HFFc6 (cell line): ENCODE measurements around the gene KANK3. TPM values are rescaled to one million over a fixed set of nuclear protein-coding genes. Genes with fewer than 3 reads are reported as not detected.

ENCODE experiments used
- DNase-seq: peaks from one replicate; pipeline ENCODE4 v3.0.0-alpha.2; 2018
- H3K27ac Mint-ChIP-seq: 2 replicates; pipeline ENCODE4 v1.8.0; 2020; ENCODE audit warnings: mild to moderate bottlenecking, mixed read lengths
- H3K27me3 Mint-ChIP-seq: 2 replicates; pipeline ENCODE4 v1.8.0; 2021; ENCODE audit warnings: mild to moderate bottlenecking, moderate library complexity, mixed read lengths; ENCODE audit not compliant: insufficient read depth
- H3K36me3 Mint-ChIP-seq: 2 replicates; pipeline ENCODE4 v1.8.0; 2021; ENCODE audit warnings: low read depth, mixed read lengths
- H3K4me1 Mint-ChIP-seq: 2 replicates; pipeline ENCODE4 v1.8.0; 2020; ENCODE audit warnings: low read depth, mixed read lengths
- H3K4me3 Mint-ChIP-seq: 2 replicates; pipeline ENCODE4 v1.8.0; 2020; ENCODE audit warnings: mild to moderate bottlenecking, moderate library complexity, mixed read lengths
- H3K9me3 Mint-ChIP-seq: 2 replicates; pipeline ENCODE4 v1.8.0; 2020; ENCODE audit warnings: mild to moderate bottlenecking, mixed read lengths
- CTCF ChIP-seq: fragments of 200-600 bp; sonication (generic); IDR thresholded peaks from 2 replicates; pipeline ENCODE4 v1.5.0; 2021; ENCODE audit warnings: antibody characterized with exemption, mild to moderate bottlenecking
- total RNA-seq, 6 experiments: library from RNA; stranded (reverse); fragmentation: NEBNext Ultra II Directional; extraction: Animal tissue kit (Norgen Biotek cat#: 25700); gene quantifications; 2 replicates in 1 of 6; 3 replicates in 5 of 6; pipeline ENCODE4 v1.2.3, GENCODE V29; 2021

KANK3 gene
- total RNA-seq, 6 experiments from 2014 or later: 0.26 to 0.30 TPM; not detected in 4

- no peaks in the 10 kb centered on the region for H3K36me3 Mint-ChIP-seq
- no peak for TF ChIP-seq CTCF
- H3K27ac Mint-ChIP-seq: no peak overlapping the region
- H3K4me3 Mint-ChIP-seq: no peak overlapping the region
- peaks cover 36% of the 10 kb centered on the region for H3K27me3 Mint-ChIP-seq
- DNase-seq: no peak
- H3K9me3 Mint-ChIP-seq: no peaks in the 10 kb centered on the region
- no peaks in the 10 kb centered on the region for H3K4me1 Mint-ChIP-seq
Observed at GRCh38 chr19:8338835-8339234, 4.2 kb downstream of the KANK3 start.

GRCh38 chr19:8337728-8338127, 5.3 kb downstream of the KANK3 start:
- H3K4me3 Mint-ChIP-seq: no peak overlapping the region
- H3K4me1 Mint-ChIP-seq: no peaks in the 10 kb centered on the region
- H3K27ac Mint-ChIP-seq: no peak overlapping the region
- H3K27me3 Mint-ChIP-seq: peaks cover 32% of the 10 kb centered on the region
- TF ChIP-seq CTCF: no peak
- DNase-seq: no peak
- H3K36me3 Mint-ChIP-seq: no peaks in the 10 kb centered on the region
- H3K9me3 Mint-ChIP-seq: no peaks in the 10 kb centered on the region

GRCh38 chr19:8336660-8337059, 6.4 kb downstream of the KANK3 start:
- Mint-ChIP-seq H3K4me1 (no peaks in the 10 kb centered on the region), H3K36me3 (no peaks in the 10 kb centered on the region), H3K27me3 (peaks cover 30% of the 10 kb centered on the region), H3K9me3 (no peaks in the 10 kb centered on the region), H3K27ac (no peak overlapping the region), H3K4me3 (no peak overlapping the region)
- no peak for DNase-seq
- no peak for TF ChIP-seq CTCF

GRCh38 chr19:8336072-8336569, 6.9 kb downstream of the KANK3 start:
- TF ChIP-seq CTCF: no peak
- Mint-ChIP-seq H3K27me3 (peaks cover 30% of the 10 kb centered on the region), H3K4me1 (no peaks in the 10 kb centered on the region), H3K27ac (no peak overlapping the region), H3K36me3 (no peaks in the 10 kb centered on the region), H3K4me3 (no peak overlapping the region), H3K9me3 (no peaks in the 10 kb centered on the region)
- DNase-seq: no peak

GRCh38 chr19:8335343-8336071, 7.6 kb downstream of the KANK3 start:
- no peak overlapping the region for H3K4me3 Mint-ChIP-seq
- no peak for TF ChIP-seq CTCF
- no peak for DNase-seq
- no peaks in the 10 kb centered on the region for H3K9me3 Mint-ChIP-seq
- no peaks in the 10 kb centered on the region for H3K4me1 Mint-ChIP-seq
- H3K27ac Mint-ChIP-seq: no peak overlapping the region
- no peaks in the 10 kb centered on the region for H3K36me3 Mint-ChIP-seq
- peaks cover 25% of the 10 kb centered on the region for H3K27me3 Mint-ChIP-seq
